Lower leg skin (tissue), 3 donors: Measurements from ENCODE around the gene MYRIP.

Source experiments
- CTCF ChIP-seq, 3 donors: fragments of 450-650 bp; IDR thresholded peaks; one replicate each; pipeline ENCODE4 v1.5.1; 2016; ENCODE audit warnings: antibody characterized with exemption in 3 of 3, mild to moderate bottlenecking in 3 of 3, moderate library complexity in 2 of 3
- POLR2A ChIP-seq, 2 donors: fragments of 450-650 bp; IDR thresholded peaks; one replicate each; pipeline ENCODE4 v1.6.1; 2016 to 2017; ENCODE audit warnings: antibody characterized with exemption in 2 of 2, mild to moderate bottlenecking in 1 of 2, moderate library complexity in 1 of 2

GRCh38 chr3:39811561-39811960, 2.2 kb downstream of the MYRIP start:
- TF ChIP-seq CTCF (IDR thresholded peaks at IDR 0.05) = no peak
- TF ChIP-seq POLR2A (IDR thresholded peaks at IDR 0.05) = no peak
